ENCODE measurements around the gene PGAP2. TPM values are rescaled to one million over a fixed set of nuclear protein-coding genes. Genes with fewer than 3 reads are reported as not detected.

Gene PGAP2
- total and polyA plus RNA-seq, 2 of the 13 experiments (the other 11 are each of a cell fraction or from before 2014, with no cell fraction given) = 21.5 to 47.8 TPM

DNA sequence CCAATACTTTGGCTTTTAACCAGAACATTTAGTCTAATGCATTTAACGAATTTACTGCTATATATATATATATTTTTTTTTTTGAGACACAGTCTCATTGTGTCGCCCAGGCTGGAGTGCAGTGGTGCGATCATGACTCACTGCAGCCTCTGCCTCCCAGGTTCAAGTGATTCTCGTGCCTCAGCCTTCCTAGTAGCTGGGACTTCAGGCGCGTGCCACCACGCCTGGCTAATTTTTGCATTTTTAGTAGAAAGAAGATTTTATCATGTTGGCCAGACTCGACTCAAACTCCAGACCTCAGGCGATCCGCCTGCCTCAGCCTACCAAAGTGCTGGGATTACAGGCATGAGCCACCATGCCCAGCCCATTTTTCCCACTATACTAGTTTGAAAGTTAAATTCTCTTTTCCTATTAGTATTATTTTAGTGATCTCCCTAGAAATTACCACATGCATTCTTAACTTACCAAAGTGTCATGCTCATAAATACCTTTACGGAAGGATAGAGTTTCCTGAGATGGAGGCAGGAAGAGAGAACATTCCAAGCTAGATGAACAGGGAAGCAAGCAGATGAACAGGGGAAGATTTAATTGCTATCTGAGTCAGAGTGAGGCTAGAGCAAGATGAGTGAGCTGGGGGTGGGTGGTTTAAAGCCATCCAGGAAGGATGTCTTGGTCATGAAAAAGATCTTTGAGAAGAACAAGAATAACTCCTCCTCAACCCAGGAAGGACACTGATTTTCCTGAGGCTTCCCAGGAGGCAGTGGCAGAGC is 4.4 kb upstream of the PGAP2 start:
- H3K27ac ChIP-seq (ENCODE audit: extremely low read length, insufficient read depth, low read length) = no peak overlapping the region
- H4K20me1 ChIP-seq (ENCODE audit: insufficient read depth, low read length) = no peaks in the 10 kb centered on the region
- WGBS (ENCODE audit: low lambda C conversion rate) = 76% methylated on average over 11 of the region's 11 CpGs
- H3K4me3 ChIP-seq (replicated peaks in 1 of 3; ENCODE audit: insufficient read depth in 1 of 3, low read depth in 2 of 3, low read length in 3 of 3) = no peak overlapping the region
- H3K9me3 ChIP-seq (ENCODE audit: low read length) = no peaks in the 10 kb centered on the region
- intact Hi-C loops (cut with micrococcal nuclease; ENCODE audit: unreplicated experiment) (no loop called here), in situ Hi-C loops (cut with HindIII; ENCODE audit: extremely low pct_ligation_motif_present, low pct_unique_long_range_greater_than_20kb) (no loop called here)
- no peak overlapping the region for H3K9ac ChIP-seq (ENCODE audit: insufficient read depth, low read depth, low read length)
- TF ChIP-seq ZMYM4 (CRISPR knock-in tag; IDR thresholded peaks at IDR 0.05) = no peak
- TF ChIP-seq, protein P1, sequence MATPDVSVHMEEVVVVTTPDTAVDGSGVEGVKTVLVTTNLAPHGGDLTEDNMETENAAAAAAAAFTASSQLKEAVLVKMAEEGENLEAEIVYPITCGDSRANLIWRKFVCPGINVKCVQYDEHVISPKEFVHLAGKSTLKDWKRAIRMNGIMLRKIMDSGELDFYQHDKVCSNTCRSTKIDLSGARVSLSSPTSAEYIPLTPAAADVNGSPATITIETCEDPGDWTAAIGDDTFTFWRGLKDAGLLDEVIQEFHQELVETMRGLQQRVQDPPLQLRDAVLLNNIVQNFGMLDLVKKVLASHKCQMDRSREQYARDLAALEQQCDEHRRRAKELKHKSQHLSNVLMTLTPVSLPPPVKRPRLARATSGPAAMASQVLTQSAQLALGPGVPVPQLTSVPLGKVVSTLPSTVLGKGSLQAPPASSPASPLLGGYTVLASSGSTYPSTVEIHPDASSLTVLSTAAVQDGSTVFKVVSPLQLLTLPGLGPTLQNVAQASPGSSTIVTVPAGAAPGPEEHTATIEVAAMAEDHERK (CRISPR knock-in tag; IDR thresholded peaks at IDR 0.05; ENCODE audit: low read depth) = no peak
- TF ChIP-seq, protein P2, sequence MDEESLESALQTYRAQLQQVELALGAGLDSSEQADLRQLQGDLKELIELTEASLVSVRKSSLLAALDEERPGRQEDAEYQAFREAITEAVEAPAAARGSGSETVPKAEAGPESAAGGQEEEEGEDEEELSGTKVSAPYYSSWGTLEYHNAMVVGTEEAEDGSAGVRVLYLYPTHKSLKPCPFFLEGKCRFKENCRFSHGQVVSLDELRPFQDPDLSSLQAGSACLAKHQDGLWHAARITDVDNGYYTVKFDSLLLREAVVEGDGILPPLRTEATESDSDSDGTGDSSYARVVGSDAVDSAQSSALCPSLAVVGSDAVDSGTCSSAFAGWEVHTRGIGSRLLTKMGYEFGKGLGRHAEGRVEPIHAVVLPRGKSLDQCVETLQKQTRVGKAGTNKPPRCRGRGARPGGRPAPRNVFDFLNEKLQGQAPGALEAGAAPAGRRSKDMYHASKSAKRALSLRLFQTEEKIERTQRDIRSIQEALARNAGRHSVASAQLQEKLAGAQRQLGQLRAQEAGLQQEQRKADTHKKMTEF (CRISPR knock-in tag; IDR thresholded peaks at IDR 0.05) = no peak
- TF ChIP-seq ADNP (CRISPR knock-in tag; IDR thresholded peaks at IDR 0.05) = no peak
- no peak for TF ChIP-seq RFX3 (CRISPR knock-in tag; IDR thresholded peaks at IDR 0.05)
- TF ChIP-seq, protein P3, sequence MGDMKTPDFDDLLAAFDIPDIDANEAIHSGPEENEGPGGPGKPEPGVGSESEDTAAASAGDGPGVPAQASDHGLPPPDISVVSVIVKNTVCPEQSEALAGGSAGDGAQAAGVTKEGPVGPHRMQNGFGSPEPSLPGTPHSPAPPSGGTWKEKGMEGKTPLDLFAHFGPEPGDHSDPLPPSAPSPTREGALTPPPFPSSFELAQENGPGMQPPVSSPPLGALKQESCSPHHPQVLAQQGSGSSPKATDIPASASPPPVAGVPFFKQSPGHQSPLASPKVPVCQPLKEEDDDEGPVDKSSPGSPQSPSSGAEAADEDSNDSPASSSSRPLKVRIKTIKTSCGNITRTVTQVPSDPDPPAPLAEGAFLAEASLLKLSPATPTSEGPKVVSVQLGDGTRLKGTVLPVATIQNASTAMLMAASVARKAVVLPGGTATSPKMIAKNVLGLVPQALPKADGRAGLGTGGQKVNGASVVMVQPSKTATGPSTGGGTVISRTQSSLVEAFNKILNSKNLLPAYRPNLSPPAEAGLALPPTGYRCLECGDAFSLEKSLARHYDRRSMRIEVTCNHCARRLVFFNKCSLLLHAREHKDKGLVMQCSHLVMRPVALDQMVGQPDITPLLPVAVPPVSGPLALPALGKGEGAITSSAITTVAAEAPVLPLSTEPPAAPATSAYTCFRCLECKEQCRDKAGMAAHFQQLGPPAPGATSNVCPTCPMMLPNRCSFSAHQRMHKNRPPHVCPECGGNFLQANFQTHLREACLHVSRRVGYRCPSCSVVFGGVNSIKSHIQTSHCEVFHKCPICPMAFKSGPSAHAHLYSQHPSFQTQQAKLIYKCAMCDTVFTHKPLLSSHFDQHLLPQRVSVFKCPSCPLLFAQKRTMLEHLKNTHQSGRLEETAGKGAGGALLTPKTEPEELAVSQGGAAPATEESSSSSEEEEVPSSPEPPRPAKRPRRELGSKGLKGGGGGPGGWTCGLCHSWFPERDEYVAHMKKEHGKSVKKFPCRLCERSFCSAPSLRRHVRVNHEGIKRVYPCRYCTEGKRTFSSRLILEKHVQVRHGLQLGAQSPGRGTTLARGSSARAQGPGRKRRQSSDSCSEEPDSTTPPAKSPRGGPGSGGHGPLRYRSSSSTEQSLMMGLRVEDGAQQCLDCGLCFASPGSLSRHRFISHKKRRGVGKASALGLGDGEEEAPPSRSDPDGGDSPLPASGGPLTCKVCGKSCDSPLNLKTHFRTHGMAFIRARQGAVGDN (CRISPR knock-in tag; IDR thresholded peaks at IDR 0.05) = no peak
- TF ChIP-seq, protein P4, sequence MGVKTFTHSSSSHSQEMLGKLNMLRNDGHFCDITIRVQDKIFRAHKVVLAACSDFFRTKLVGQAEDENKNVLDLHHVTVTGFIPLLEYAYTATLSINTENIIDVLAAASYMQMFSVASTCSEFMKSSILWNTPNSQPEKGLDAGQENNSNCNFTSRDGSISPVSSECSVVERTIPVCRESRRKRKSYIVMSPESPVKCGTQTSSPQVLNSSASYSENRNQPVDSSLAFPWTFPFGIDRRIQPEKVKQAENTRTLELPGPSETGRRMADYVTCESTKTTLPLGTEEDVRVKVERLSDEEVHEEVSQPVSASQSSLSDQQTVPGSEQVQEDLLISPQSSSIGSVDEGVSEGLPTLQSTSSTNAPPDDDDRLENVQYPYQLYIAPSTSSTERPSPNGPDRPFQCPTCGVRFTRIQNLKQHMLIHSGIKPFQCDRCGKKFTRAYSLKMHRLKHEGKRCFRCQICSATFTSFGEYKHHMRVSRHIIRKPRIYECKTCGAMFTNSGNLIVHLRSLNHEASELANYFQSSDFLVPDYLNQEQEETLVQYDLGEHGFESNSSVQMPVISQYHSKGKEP (CRISPR knock-in tag; IDR thresholded peaks at IDR 0.05) = no peak
- TF ChIP-seq KDM4B (CRISPR knock-in tag; IDR thresholded peaks at IDR 0.05) = no peak
- no peak for TF ChIP-seq GZF1 (CRISPR knock-in tag; IDR thresholded peaks at IDR 0.05)
- TF ChIP-seq PPARG (CRISPR knock-in tag; conservative IDR thresholded peaks at IDR 0.05) = no peak
- no peak for TF ChIP-seq SIX4 (CRISPR knock-in tag; IDR thresholded peaks at IDR 0.05)
- TF ChIP-seq, protein P5, sequence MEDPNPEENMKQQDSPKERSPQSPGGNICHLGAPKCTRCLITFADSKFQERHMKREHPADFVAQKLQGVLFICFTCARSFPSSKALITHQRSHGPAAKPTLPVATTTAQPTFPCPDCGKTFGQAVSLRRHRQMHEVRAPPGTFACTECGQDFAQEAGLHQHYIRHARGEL (CRISPR knock-in tag; IDR thresholded peaks at IDR 0.05) = no peak
- no peak for TF ChIP-seq YY1 (IDR thresholded peaks at IDR 0.05; ENCODE audit: insufficient read depth, insufficient replicate concordance, low read depth, low read length)
- ChIA-PET CTCF (ENCODE audit: low intra/inter-chr PET ratio, low total read pairs) (no interaction called here), POLR2A (no interaction called here)
- no peak overlapping the region for H3K4me2 ChIP-seq (ENCODE audit: low read depth, low read length)
- H3K79me2 ChIP-seq (ENCODE audit: insufficient read depth, low read length) = no peaks in the 10 kb centered on the region
- H3K4me1 ChIP-seq (ENCODE audit: insufficient read depth, low read length) = peaks cover 14% of the 10 kb centered on the region
- FAIRE-seq = no peak
- H3K27me3 ChIP-seq (ENCODE audit: control insufficient read depth in 1 of 2, insufficient read depth in 2 of 2, low read length in 2 of 2) = no peaks in the 10 kb centered on the region; a peak in 1 of 5 replicates
- DNase-seq (ENCODE audit: low spot score) = no peak
- no peaks in the 10 kb centered on the region for H3K36me3 ChIP-seq (replicated peaks in 1 of 2; ENCODE audit: control insufficient read depth in 1 of 2, insufficient read depth in 2 of 2, low read length in 2 of 2)
- no TSS peak for BruUV-seq (replicated peaks)
- ATAC-seq = no peak
- H2AFZ ChIP-seq (ENCODE audit: low read length) = no peak overlapping the region

Data from HepG2 (cell line).